Sigmoid colon (tissue), 4 donors: ENCODE data around the gene MTX3.

Experiments
- EP300 ChIP-seq, 4 donors: sonication (generic); formaldehyde crosslinking; IDR thresholded peaks; one replicate each; pipeline ENCODE4 v1.6.1; 2017; ENCODE audit warnings: antibody characterized with exemption in 4 of 4
- POLR2AphosphoS5 ChIP-seq, 4 donors: sonication (generic); formaldehyde crosslinking; IDR thresholded peaks; one replicate each; pipeline ENCODE4 v1.6.1; 2017; ENCODE audit warnings: antibody characterized with exemption in 4 of 4

DNA sequence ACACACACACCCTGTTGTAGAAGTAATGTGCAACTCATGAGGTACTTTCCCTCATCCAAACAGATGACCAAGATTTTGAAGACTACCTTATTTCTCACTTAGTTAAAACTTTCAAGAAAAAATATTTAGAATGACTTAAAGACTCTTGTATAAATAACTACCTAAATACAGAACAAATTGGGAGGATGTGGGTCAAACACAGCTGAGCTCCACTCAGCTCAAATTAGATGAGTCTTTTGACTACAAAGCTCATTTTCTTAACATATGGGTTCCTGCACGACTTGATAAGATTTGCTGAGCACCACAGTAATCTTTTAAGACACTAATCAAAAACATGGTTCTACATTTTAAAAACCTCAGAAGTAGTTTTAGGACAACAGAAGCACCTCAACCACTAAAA is 8.9 kb downstream of the MTX3 start:
- TF ChIP-seq POLR2AphosphoS5 (IDR thresholded peaks at IDR 0.05), result no peak
- no peak for TF ChIP-seq EP300 (IDR thresholded peaks at IDR 0.05)
